ENCODE data around the gene TGFA. TPM values are rescaled to one million over a fixed set of nuclear protein-coding genes. Genes with fewer than 3 reads are reported as not detected.

Gene TGFA
- total RNA-seq, 2 experiments from 2014 or later, result not detected

DNA sequence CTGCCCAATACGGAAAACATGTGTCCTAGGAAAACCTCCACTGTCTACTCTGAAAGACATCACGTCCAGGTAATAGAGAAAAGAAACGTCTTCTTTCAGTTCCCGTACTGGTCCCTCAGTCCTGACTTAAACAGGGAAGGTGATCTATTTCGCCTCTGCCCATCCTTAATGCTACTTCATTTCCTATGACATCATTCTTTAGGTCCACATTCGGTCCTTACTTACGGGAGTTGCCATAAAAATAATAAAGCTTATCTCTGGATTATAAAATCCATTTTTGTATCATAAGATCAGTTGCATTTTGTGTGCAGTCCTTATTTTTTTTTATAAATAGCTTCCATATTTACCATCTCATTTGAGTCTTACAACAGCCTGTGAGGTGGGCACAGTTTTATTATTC, 3.7 kb downstream of the TGFA start:
- H2AFZ ChIP-seq (ENCODE audit: low read length), result no peak overlapping the region
- intact Hi-C loops (cut with micrococcal nuclease; ENCODE audit: unreplicated experiment), result no loop called here
- no peaks in the 10 kb centered on the region for H3K36me3 ChIP-seq (ENCODE audit: insufficient read depth, low read length)
- no peak overlapping the region for H3K4me3 ChIP-seq (ENCODE audit: low read depth, low read length, poor library complexity, severe bottlenecking)
- H3K4me2 ChIP-seq (ENCODE audit: low read length), result no peak overlapping the region
- CTCF ChIA-PET (ENCODE audit: unreplicated experiment), result no interaction called here
- H3K79me2 ChIP-seq (ENCODE audit: insufficient read depth, low read depth, low read length), result no peaks in the 10 kb centered on the region
- no peak overlapping the region for H3K27ac ChIP-seq (ENCODE audit: low read depth, low read length, poor library complexity, severe bottlenecking)
- POLR2A ChIA-PET, result no interaction called here
- no TSS peak for BruUV-seq (replicated peaks)
- no peaks in the 10 kb centered on the region for H3K9me2 ChIP-seq (ENCODE audit: insufficient read depth, low read length)
- DNase-seq (ENCODE audit: low spot score), result no peak
- TF ChIP-seq, protein P1, sequence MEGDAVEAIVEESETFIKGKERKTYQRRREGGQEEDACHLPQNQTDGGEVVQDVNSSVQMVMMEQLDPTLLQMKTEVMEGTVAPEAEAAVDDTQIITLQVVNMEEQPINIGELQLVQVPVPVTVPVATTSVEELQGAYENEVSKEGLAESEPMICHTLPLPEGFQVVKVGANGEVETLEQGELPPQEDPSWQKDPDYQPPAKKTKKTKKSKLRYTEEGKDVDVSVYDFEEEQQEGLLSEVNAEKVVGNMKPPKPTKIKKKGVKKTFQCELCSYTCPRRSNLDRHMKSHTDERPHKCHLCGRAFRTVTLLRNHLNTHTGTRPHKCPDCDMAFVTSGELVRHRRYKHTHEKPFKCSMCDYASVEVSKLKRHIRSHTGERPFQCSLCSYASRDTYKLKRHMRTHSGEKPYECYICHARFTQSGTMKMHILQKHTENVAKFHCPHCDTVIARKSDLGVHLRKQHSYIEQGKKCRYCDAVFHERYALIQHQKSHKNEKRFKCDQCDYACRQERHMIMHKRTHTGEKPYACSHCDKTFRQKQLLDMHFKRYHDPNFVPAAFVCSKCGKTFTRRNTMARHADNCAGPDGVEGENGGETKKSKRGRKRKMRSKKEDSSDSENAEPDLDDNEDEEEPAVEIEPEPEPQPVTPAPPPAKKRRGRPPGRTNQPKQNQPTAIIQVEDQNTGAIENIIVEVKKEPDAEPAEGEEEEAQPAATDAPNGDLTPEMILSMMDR (conservative IDR thresholded peaks at IDR 0.05; ENCODE audit: low read length), result no peak
- no peaks in the 10 kb centered on the region for H3K9me3 ChIP-seq (ENCODE audit: low read length)
- H3K4me1 ChIP-seq (ENCODE audit: insufficient read depth, low read length, poor library complexity, severe bottlenecking), result no peaks in the 10 kb centered on the region
- no peaks in the 10 kb centered on the region for H4K20me1 ChIP-seq (ENCODE audit: insufficient read depth, low read length)

- intact Hi-C loops (cut with micrococcal nuclease; ENCODE audit: unreplicated experiment), result no loop called here
- Histone ChIP-seq H4K20me1 (ENCODE audit: insufficient read depth, low read length) (no peaks in the 10 kb centered on the region), H3K9me3 (ENCODE audit: low read length) (no peaks in the 10 kb centered on the region), H3K4me1 (ENCODE audit: insufficient read depth, low read length, poor library complexity, severe bottlenecking) (no peaks in the 10 kb centered on the region), H3K36me3 (ENCODE audit: insufficient read depth, low read length) (no peaks in the 10 kb centered on the region), H3K4me3 (ENCODE audit: low read depth, low read length, poor library complexity, severe bottlenecking) (no peak overlapping the region), H3K79me2 (ENCODE audit: insufficient read depth, low read depth, low read length) (no peaks in the 10 kb centered on the region), H3K4me2 (ENCODE audit: low read length) (no peak overlapping the region), H3K27ac (ENCODE audit: low read depth, low read length, poor library complexity, severe bottlenecking) (no peak overlapping the region), H2AFZ (ENCODE audit: low read length) (no peak overlapping the region), H3K9me2 (ENCODE audit: insufficient read depth, low read length) (no peaks in the 10 kb centered on the region)
- no peak for DNase-seq (ENCODE audit: low spot score)
- POLR2A ChIA-PET, result interaction anchor here (0.6 to 0.7 kb wide), 2 partner anchors 9 to 1721 kb away, joined by 3 read pairs; no protein-coding TSS in a partner anchor
- no peak for TF ChIP-seq EZH2phosphoT487 (IDR thresholded peaks at IDR 0.05; ENCODE audit: borderline replicate concordance, low read depth, low read length)
- TF ChIP-seq, protein P1 (conservative IDR thresholded peaks at IDR 0.05; ENCODE audit: low read length), result no peak
- CTCF ChIA-PET (ENCODE audit: unreplicated experiment), result no interaction called here
- no TSS peak for BruUV-seq (replicated peaks)
Measured at GRCh38 chr2:70549064-70549710, 4.4 kb downstream of the TGFA start.

DNA sequence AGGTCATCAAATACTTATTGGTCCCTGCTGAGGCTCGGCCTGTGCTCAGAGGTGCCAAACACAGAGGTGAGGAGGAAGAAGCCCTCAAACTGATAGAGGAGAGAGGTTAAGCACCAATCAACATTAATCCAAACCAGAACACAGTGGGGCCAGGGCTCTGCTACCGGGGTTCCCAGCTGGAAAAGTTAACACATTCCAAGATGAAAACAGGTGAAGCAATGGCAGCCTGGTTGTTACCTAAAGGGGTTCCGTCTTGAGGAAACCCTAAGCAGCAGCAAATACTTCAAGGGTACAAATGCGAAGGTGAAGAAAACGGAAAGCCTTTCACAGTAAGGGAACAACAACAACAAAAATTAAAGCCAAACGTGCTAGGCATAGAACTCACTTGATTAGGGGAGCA, 5.4 kb downstream of the TGFA start:
- intact Hi-C loops (cut with micrococcal nuclease; ENCODE audit: unreplicated experiment), result no loop called here

More for the DNA sequence above, 5.4 kb downstream of the TGFA start:
- Histone ChIP-seq H3K4me2 (ENCODE audit: low read length) (no peak overlapping the region), H3K9me3 (ENCODE audit: low read length) (no peaks in the 10 kb centered on the region), H2AFZ (ENCODE audit: low read length) (no peak overlapping the region), H3K36me3 (ENCODE audit: insufficient read depth, low read length) (no peaks in the 10 kb centered on the region), H4K20me1 (ENCODE audit: insufficient read depth, low read length) (no peaks in the 10 kb centered on the region), H3K4me1 (ENCODE audit: insufficient read depth, low read length, poor library complexity, severe bottlenecking) (no peaks in the 10 kb centered on the region), H3K9me2 (ENCODE audit: insufficient read depth, low read length) (no peaks in the 10 kb centered on the region), H3K79me2 (ENCODE audit: insufficient read depth, low read depth, low read length) (no peaks in the 10 kb centered on the region), H3K4me3 (ENCODE audit: low read depth, low read length, poor library complexity, severe bottlenecking) (no peak overlapping the region), H3K27ac (ENCODE audit: low read depth, low read length, poor library complexity, severe bottlenecking) (no peak overlapping the region)
- DNase-seq (ENCODE audit: low spot score), result no peak
- ChIA-PET POLR2A (interaction anchor here (0.6 to 0.7 kb wide), 3 partner anchors 227 to 1722 kb away, joined by 3 read pairs; no protein-coding TSS in a partner anchor), CTCF (ENCODE audit: unreplicated experiment) (no interaction called here)
- no TSS peak for BruUV-seq (replicated peaks)
- TF ChIP-seq EZH2phosphoT487 (IDR thresholded peaks at IDR 0.05; ENCODE audit: borderline replicate concordance, low read depth, low read length), result no peak
- TF ChIP-seq, protein P1 (conservative IDR thresholded peaks at IDR 0.05; ENCODE audit: low read length), result no peak
